ENCODE measurements around the gene SUPT20H. TPM values are rescaled to one million over a fixed set of nuclear protein-coding genes. Genes with fewer than 3 reads are reported as not detected.

SUPT20H gene
- total and polyA plus RNA-seq, 2 of the 13 experiments (the other 11 are each of a cell fraction or from before 2014, with no cell fraction given) = 35.0 to 63.6 TPM

DNA sequence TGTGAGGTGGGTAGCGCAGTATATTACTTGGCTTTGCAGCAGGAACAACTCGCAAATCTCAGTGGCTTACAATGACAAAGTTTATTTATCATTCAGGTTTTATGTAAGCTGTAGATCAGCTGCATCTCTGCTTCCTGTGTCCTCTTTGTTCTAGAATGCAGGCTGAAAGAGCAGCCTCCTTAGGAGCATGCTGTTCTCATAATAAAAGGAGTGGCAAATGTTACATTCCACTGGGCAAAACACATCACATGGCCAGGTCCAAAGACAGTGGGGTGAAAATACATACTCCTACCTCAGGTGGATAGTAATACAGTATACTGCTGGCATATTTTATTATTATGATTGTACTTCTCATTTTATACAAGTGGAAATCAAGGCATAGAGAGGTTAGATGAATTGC lies 47.2 kb upstream of the SUPT20H start (continued):
- TF ChIP-seq, protein P1, sequence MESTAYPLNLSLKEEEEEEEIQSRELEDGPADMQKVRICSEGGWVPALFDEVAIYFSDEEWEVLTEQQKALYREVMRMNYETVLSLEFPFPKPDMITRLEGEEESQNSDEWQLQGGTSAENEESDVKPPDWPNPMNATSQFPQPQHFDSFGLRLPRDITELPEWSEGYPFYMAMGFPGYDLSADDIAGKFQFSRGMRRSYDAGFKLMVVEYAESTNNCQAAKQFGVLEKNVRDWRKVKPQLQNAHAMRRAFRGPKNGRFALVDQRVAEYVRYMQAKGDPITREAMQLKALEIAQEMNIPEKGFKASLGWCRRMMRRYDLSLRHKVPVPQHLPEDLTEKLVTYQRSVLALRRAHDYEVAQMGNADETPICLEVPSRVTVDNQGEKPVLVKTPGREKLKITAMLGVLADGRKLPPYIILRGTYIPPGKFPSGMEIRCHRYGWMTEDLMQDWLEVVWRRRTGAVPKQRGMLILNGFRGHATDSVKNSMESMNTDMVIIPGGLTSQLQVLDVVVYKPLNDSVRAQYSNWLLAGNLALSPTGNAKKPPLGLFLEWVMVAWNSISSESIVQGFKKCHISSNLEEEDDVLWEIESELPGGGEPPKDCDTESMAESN (CRISPR knock-in tag; conservative IDR thresholded peaks at IDR 0.05) = no peak
- TF ChIP-seq ZSCAN9 (CRISPR knock-in tag; IDR thresholded peaks at IDR 0.05; ENCODE audit: borderline replicate concordance) (no peak), RBM22 (optimal IDR thresholded peaks at IDR 0.05; ENCODE audit: low read length) (no peak), ZNF501 (CRISPR knock-in tag; IDR thresholded peaks at IDR 0.05) (no peak)

DNA sequence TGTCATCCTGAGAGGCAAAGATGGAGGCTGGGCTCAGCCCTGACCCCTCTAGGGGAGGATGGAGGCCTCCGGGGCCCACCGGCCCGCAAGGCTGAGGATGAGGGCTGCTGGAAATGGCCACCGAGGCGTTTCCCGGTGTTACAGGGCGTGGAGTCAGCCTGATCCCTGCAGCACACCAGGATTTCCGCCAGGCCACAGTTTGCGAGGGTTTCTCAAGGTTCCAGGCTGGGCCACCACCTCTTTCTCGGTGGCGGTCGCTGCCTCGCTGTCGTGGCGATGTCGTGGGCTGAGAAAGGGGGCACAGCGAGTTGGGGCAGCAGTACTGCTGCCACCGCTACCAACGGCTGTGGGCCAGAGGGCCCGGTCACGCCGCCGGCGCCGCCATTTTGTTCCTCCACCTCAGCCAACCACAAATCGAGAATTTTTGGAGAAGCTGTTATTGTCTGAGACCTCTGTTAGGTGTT lies 45.8 kb upstream of the SUPT20H start, which contains the start of gene CSNK1A1L:
Gene CSNK1A1L, minus strand, starts transcription at position 414 of the 464 bp plus-strand sequence. Its CDS starts 408 bp downstream, at position 6.
- POLR2A ChIA-PET = no interaction called here
- Histone ChIP-seq H3K4me2 (ENCODE audit: low read depth, low read length) (no peak within 1 kb of the TSS), H3K4me1 (ENCODE audit: insufficient read depth, low read length) (no peaks in the 10 kb centered on the region), H4K20me1 (ENCODE audit: insufficient read depth, low read length) (no peaks in the 10 kb centered on the region), H3K9me3 (ENCODE audit: low read length) (no peaks in the 10 kb centered on the region), H3K4me3 (replicated peaks in 1 of 3; ENCODE audit: insufficient read depth in 1 of 3, low read depth in 2 of 3, low read length in 3 of 3) (no peak within 1 kb of the TSS), H2AFZ (ENCODE audit: low read length) (no peak within 1 kb of the TSS), H3K9ac (ENCODE audit: insufficient read depth, low read depth, low read length) (no peak within 1 kb of the TSS), H3K27ac (ENCODE audit: extremely low read length, insufficient read depth, low read length) (no peak within 1 kb of the TSS), H3K79me2 (ENCODE audit: insufficient read depth, low read length) (no peaks in the 10 kb centered on the region), H3K36me3 (replicated peaks in 1 of 2; ENCODE audit: control insufficient read depth in 1 of 2, insufficient read depth in 2 of 2, low read length in 2 of 2) (no peaks in the 10 kb centered on the region), H3K27me3 (ENCODE audit: control insufficient read depth in 1 of 2, insufficient read depth in 2 of 2, low read length in 2 of 2) (peaks cover 5 to 6% of the 10 kb centered on the region in 2 experiments; a peak in 3 of 5 replicates)
- no TSS peak for BruUV-seq (replicated peaks)
- no peak for FAIRE-seq
- no peak for ATAC-seq
- TF ChIP-seq FOXK2 (IDR thresholded peaks at IDR 0.05) = no peak
- no peak for TF ChIP-seq ZNF678 (CRISPR knock-in tag; IDR thresholded peaks at IDR 0.05)
- TF ChIP-seq ZNF563 (CRISPR knock-in tag; IDR thresholded peaks at IDR 0.05) = no peak
- TF ChIP-seq ISL2 (CRISPR knock-in tag; IDR thresholded peaks at IDR 0.05) = no peak
- TF ChIP-seq, protein P2, sequence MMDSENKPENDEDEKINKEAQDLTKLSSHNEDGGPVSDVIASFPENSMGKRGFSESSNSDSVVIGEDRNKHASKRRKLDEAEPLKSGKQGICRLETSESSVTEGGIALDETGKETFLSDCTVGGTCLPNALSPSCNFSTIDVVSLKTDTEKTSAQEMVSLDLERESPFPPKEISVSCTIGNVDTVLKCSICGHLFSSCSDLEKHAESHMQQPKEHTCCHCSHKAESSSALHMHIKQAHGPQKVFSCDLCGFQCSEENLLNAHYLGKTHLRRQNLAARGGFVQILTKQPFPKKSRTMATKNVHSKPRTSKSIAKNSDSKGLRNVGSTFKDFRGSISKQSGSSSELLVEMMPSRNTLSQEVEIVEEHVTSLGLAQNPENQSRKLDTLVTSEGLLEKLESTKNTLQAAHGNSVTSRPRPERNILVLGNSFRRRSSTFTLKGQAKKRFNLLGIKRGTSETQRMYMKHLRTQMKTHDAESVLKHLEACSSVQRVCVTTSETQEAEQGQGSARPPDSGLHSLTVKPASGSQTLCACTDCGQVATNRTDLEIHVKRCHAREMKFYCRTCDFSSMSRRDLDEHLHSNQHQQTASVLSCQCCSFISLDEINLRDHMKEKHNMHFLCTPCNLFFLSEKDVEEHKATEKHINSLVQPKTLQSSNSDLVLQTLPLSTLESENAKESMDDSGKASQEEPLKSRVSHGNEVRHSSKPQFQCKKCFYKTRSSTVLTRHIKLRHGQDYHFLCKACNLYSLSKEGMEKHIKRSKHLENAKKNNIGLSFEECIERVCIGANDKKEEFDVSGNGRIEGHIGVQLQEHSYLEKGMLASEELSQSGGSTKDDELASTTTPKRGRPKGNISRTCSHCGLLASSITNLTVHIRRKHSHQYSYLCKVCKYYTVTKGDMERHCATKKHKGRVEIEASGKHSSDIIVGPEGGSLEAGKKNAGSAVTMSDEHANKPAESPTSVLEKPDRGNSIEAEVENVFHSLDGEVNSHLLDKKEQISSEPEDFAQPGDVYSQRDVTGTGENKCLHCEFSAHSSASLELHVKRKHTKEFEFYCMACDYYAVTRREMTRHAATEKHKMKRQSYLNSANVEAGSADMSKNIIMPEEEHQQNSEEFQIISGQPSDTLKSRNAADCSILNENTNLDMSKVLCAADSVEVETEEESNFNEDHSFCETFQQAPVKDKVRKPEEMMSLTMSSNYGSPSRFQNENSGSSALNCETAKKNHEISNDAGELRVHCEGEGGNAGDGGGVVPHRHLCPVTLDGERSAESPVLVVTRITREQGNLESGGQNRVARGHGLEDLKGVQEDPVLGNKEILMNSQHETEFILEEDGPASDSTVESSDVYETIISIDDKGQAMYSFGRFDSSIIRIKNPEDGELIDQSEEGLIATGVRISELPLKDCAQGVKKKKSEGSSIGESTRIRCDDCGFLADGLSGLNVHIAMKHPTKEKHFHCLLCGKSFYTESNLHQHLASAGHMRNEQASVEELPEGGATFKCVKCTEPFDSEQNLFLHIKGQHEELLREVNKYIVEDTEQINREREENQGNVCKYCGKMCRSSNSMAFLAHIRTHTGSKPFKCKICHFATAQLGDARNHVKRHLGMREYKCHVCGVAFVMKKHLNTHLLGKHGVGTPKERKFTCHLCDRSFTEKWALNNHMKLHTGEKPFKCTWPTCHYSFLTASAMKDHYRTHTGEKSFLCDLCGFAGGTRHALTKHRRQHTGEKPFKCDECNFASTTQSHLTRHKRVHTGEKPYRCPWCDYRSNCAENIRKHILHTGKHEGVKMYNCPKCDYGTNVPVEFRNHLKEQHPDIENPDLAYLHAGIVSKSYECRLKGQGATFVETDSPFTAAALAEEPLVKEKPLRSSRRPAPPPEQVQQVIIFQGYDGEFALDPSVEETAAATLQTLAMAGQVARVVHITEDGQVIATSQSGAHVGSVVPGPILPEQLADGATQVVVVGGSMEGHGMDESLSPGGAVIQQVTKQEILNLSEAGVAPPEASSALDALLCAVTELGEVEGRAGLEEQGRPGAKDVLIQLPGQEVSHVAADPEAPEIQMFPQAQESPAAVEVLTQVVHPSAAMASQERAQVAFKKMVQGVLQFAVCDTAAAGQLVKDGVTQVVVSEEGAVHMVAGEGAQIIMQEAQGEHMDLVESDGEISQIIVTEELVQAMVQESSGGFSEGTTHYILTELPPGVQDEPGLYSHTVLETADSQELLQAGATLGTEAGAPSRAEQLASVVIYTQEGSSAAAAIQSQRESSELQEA (CRISPR knock-in tag; IDR thresholded peaks at IDR 0.05; ENCODE audit: not compliant biosample characterization) = no peak
- intact Hi-C loops (cut with micrococcal nuclease; ENCODE audit: unreplicated experiment) = no loop called here
- CTCF ChIA-PET (ENCODE audit: low intra/inter-chr PET ratio, low total read pairs) = no interaction called here
- 54% methylated on average over 13 of the region's 26 CpGs for WGBS (ENCODE audit: low lambda C conversion rate)
- no peak for DNase-seq (ENCODE audit: low spot score)
- in situ Hi-C loops (cut with HindIII; ENCODE audit: extremely low pct_ligation_motif_present, low pct_unique_long_range_greater_than_20kb) = loop anchor here (10.0 kb wide), 1 partner anchor 500 kb away; no protein-coding TSS in a partner anchor
